Activated CD4-positive, alpha-beta T cell treated with anti-CD3 and anti-CD28 coated beads, Interleukin-2, amount 50 U/mL, for 1 hour (primary cell): ENCODE measurements around the gene UNKL.

ENCODE experiments used
- DNase-seq: peaks from one replicate; pipeline ENCODE4 v3.0.0-alpha.2; 2020

UNKL gene

DNA sequence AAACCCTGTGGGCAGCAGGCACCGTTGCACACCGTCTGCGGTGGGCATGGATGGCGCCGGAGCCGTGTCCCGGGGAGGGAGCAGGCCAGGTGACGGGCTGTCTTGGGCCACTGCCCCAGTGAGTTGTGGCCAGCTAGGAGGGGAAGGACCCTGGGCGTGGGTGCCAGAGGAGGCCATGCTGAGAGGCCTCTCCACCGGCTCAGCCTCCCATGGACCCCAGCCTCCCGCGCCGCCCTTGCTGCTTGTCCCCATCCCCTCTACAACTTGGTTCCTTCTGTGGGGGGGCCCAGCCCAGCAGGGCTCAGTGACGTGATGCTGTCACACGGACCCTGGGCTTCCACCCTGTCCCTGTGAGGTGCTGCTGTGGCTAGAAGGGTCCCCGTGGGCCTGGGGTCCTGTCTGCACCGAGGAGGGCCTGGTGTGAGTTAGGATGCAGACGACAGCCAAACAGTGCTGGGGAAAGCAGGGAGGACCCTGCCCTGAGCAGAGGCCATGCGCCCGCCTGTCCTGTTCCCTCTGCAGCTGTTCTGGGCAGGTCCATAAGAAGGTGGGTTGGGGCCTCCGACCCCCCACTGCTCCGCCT is 93.8 kb downstream of the UNKL start:
- DNase-seq, result no peak

GRCh38 chr16:1320097-1320496 is 94.4 kb downstream of the UNKL start:
- no peak for DNase-seq

GRCh38 chr16:1319041-1319440 is 95.5 kb downstream of the UNKL start:
- DNase-seq, result no peak

DNA sequence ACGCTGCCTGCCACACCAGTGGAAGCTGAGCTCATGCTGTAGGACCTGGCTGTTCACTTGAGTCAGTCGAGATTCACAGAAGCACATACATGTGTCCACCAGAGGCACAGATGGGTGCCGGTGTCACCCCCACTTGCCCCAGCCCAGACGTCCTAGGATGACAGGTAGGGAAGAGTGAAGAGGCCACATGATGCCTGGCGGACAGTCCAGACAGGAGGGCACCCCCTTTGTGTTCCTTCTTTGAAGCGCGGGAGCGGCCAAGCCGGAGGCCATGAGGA is 96.3 kb downstream of the UNKL start:
- DNase-seq, result no peak

DNA sequence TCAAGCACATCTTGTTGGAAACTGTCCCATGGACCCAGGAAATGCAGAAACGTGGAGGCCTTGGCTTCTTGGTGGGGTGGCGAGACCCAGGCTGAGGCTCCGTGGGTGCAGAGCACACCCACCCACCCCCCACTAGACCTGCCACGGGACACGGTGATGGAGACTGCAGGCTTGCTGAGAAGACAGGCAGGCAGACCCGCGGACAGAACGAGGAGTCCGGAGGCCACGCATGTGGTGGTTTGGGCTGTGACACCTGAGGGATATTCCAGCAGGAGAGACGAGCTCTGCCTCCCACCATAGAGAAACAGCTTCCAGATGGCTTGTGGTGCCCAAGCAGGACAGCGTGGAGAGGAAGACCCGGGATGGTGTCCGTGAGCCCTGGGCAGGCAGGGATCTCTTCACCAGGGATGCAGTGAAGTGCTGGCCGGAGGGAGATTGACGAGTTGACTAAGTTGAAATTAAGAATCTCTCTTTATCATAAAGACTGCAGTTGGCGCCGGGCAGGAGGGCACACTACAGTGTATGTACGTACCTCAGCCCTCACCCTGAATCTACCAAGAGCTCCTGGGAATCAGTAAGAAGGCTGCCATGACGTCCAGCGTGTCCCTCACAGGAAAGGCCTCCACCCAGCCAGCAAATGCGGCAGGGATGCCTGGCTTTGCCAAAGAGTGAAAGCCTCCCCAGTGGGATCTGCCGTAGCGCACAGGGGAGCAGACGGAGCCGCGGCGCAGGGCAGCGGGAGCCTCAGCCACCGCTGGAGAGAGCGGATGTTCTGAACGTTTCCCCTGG is 96.8 kb downstream of the UNKL start:
- no peak for DNase-seq

DNA sequence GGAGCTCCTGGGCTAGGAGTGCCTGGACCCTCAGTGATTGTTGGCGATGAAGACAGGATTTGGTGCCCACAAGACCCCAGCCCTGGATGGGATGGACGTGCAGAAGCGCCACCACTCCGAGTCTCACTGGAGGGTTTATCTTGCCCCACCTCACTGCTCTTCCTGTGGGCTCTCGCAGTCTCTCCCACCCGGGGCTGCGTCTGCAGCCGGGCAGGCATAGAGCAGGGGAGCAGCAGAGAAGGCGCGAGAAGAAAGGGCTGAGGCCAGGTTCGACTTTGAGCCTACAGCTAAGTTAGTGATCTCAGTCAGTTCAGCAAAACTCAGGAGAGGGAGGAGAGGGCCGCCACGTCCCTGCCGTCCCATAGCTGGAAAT is 98.5 kb downstream of the UNKL start:
- DNase-seq, result no peak

- DNase-seq, result no peak
These were observed 99.1 kb downstream of the UNKL start for GRCh38 chr16:1315081-1316032.

DNA sequence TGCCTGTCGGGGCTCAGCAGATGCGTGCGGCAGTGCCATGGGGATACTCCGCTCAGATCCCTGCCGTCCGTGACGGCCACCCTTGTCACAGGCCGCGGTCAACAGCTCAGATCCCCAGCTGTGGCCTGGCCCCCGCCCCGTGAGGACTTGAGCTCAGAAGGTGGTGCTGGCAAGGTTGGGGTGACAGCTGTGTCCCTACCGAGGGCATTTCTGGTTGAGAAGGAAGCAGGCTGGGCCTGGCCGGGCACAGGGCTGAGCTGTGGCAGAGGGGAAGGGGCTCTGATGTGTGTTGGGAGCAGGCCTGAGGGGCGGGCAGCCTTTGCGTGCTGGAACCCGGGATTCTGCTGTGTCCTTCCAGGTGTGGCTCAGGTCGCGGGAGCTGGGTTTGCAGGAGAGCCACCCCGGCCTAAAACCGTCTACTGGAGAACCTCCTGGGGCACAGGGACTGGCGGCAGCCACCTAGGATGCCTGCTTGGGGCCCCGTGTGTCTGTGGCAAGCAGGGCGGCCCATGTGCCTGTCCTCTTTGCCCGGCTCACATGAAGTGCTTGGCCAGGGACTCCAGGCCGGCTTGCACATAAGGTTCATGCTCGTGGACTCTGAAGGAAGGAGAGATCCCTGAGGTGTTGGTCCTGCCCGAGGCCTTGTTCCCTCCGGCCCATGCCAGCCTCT is 100.0 kb downstream of the UNKL start:
- DNase-seq, result no peak

DNA sequence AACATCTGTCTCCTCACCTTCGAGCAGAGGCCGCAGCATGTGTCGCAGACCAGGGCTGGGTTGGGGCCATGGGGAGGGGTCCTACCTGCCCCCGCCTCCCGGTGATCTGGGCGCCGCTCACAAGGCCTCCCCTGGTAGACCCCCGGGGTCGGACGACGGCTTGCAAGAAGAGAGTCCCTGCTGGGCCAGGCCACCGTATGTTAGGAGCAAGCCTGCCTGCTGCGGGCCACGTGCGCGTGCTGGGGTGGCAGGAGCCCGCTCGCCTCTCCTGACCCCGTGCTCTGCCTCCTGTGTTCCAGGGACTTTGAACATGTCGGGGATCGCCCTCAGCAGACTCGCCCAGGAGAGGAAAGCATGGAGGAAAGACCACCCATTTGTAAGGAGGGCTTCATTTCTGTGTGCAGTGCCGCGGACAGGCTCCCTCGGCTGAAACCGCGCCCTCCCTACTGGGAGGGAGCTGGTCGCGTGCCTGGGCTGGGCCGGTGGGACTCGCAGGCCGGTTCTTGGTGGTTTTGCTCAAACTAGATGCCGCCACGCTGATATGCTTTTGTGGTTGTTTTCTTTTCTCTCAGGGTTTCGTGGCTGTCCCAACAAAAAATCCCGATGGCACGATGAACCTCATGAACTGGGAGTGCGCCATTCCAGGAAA is 100.7 kb downstream of the UNKL start:
- DNase-seq, result no peak
